IMR-90 (cell line): ENCODE results near the gene CTAGE9. TPM values are rescaled to one million over a fixed set of nuclear protein-coding genes. Genes with fewer than 3 reads are reported as not detected.

Experiments used
- ATAC-seq: fragments of 200-7000 bp; cut with Tn5 transposase; 2 replicates; pipeline ENCODE4 v1.9.1; 2020; ENCODE audit warnings: low read depth, mild to moderate bottlenecking, moderate library complexity
- BruUV-seq: library from RNA; stranded (reverse); fragments of 400-500 nt; replicated peaks from 2 replicates; lab custom pipeline; 2021; lab: Mats Ljungman, UMichigan
- CTCF ChIA-PET: fragments of 300-600 bp; formaldehyde crosslinking; extraction: SDS; loops from one replicate; lab custom pipeline; 2021; ENCODE audit warnings: antibody characterized with exemption; lab: Yijun Ruan, JAX
- POLR2A ChIA-PET: fragments of 300-600 bp; sonication (Branson Sonifier 250); formaldehyde crosslinking; loops from one replicate; lab custom pipeline; 2022; ENCODE audit warnings: antibody characterized with exemption; ENCODE audit not compliant: unreplicated experiment; lab: Charles Lee
- DNase-seq: peaks from one replicate; pipeline ENCODE4 v3.0.0; 2013
- H2AFZ ChIP-seq: replicated peaks from 2 replicates; pipeline ENCODE3; 2013; ENCODE audit warnings: low read length, mild to moderate bottlenecking; ENCODE audit not compliant: poor library complexity
- H2AK5ac ChIP-seq: 2 replicates; pipeline ENCODE4 v1.6.1; 2013; ENCODE audit warnings: low read depth, low read length, inconsistent platforms
- H2AK9ac ChIP-seq: replicated peaks from 2 replicates; pipeline ENCODE3; 2013; ENCODE audit warnings: mild to moderate bottlenecking, low read depth, low read length, moderate library complexity; ENCODE audit not compliant: poor library complexity
- H2BK120ac ChIP-seq: 2 replicates; pipeline ENCODE4 v1.6.1; 2013; ENCODE audit warnings: low read depth, low read length, inconsistent platforms
- H2BK15ac ChIP-seq: 3 replicates; pipeline ENCODE4 v1.6.1; 2013; ENCODE audit warnings: low read depth, low read length, inconsistent platforms
- H2BK20ac ChIP-seq: 2 replicates; pipeline ENCODE4 v1.6.1; 2013; ENCODE audit warnings: low read depth, mild to moderate bottlenecking, inconsistent platforms, low read length, moderate library complexity
- H2BK5ac ChIP-seq: 2 replicates; pipeline ENCODE4 v1.6.1; 2013; ENCODE audit warnings: mild to moderate bottlenecking, low read depth, low read length, inconsistent platforms; ENCODE audit not compliant: poor library complexity, severe bottlenecking
- H3K14ac ChIP-seq: replicated peaks from 2 replicates; pipeline ENCODE4 v1.6.1; 2013; ENCODE audit warnings: low read depth, low read length, inconsistent platforms
- H3K18ac ChIP-seq: 2 replicates; pipeline ENCODE4 v1.6.1; 2013; ENCODE audit warnings: low read depth, low read length, control low read depth
- H3K23ac ChIP-seq: 2 replicates; pipeline ENCODE4 v1.6.1; 2013; ENCODE audit warnings: low read depth, low read length, inconsistent platforms
- H3K27ac ChIP-seq: 2 replicates; pipeline ENCODE4 v1.5.1; 2013; ENCODE audit warnings: mild to moderate bottlenecking, control low read depth, low read length; ENCODE audit not compliant: insufficient read depth
- H3K27me3 ChIP-seq: 2 replicates; pipeline ENCODE4 v1.6.1; 2013; ENCODE audit warnings: low read length; ENCODE audit not compliant: control insufficient read depth, insufficient read depth
- H3K36me3 ChIP-seq: 2 replicates; pipeline ENCODE4 v1.6.1; 2013; ENCODE audit warnings: low read length, mixed read lengths; ENCODE audit not compliant: control insufficient read depth, insufficient read depth
- H3K4ac ChIP-seq: 2 replicates; pipeline ENCODE4 v1.6.1; 2013; ENCODE audit warnings: low read depth, low read length, inconsistent platforms
- H3K4me1 ChIP-seq: 2 replicates; pipeline ENCODE4 v1.6.1; 2013; ENCODE audit warnings: low read length, mixed read lengths; ENCODE audit not compliant: control insufficient read depth, insufficient read depth
- H3K4me2 ChIP-seq: 2 replicates; pipeline ENCODE4 v1.6.1; 2013; ENCODE audit warnings: low read depth, mild to moderate bottlenecking, control low read depth, low read length, moderate library complexity
- H3K4me3 ChIP-seq: 2 replicates; pipeline ENCODE4 v1.5.1; 2013; ENCODE audit warnings: low read depth, mild to moderate bottlenecking, control low read depth, low read length, moderate library complexity; ENCODE audit not compliant: insufficient read depth
- H3K56ac ChIP-seq: 2 replicates; pipeline ENCODE4 v1.6.1; 2013; ENCODE audit warnings: low read length, inconsistent platforms; ENCODE audit not compliant: insufficient read depth; ENCODE audit errors: extremely low read depth
- H3K79me1 ChIP-seq, 2 experiments: 2 replicates each; pipeline ENCODE4 v1.6.1; 2013; ENCODE audit warnings: low read length in 2 of 2, inconsistent platforms in 1 of 2, low read depth in 1 of 2
- H3K9ac ChIP-seq: 2 replicates; pipeline ENCODE4 v1.6.1; 2013; ENCODE audit warnings: low read depth, low read length, control low read depth
- H3K9me1 ChIP-seq: 2 replicates; pipeline ENCODE4 v1.6.1; 2013; ENCODE audit warnings: low read length, inconsistent platforms; ENCODE audit not compliant: insufficient read depth
- H3K9me3 ChIP-seq: 2 replicates; pipeline ENCODE4 v1.6.1; 2013; ENCODE audit warnings: low read length; ENCODE audit not compliant: control insufficient read depth, insufficient read depth
- H4K20me1 ChIP-seq: 2 replicates; pipeline ENCODE4 v1.6.1; 2013; ENCODE audit warnings: low read length, inconsistent platforms; ENCODE audit not compliant: insufficient read depth
- H4K5ac ChIP-seq: 2 replicates; pipeline ENCODE4 v1.6.1; 2013; ENCODE audit warnings: mild to moderate bottlenecking, low read depth, low read length, control low read depth
- H4K8ac ChIP-seq, 2 experiments: 2 replicates each; pipeline ENCODE4 v1.6.1; 2013; ENCODE audit warnings: low read depth in 2 of 2, low read length in 2 of 2, control low read depth in 1 of 2, inconsistent platforms in 1 of 2
- H4K91ac ChIP-seq: 2 replicates; pipeline ENCODE4 v1.6.1; 2013; ENCODE audit warnings: low read depth, low read length, inconsistent platforms; ENCODE audit not compliant: insufficient read depth
- BHLHE40 ChIP-seq: fragments of 150-350 bp; IDR thresholded peaks from 2 replicates; pipeline ENCODE4 v1.6.1; 2016; ENCODE audit warnings: mild to moderate bottlenecking, low read depth, low read length
- CEBPB ChIP-seq: IDR thresholded peaks from 2 replicates; pipeline ENCODE4 v1.6.1; 2012; ENCODE audit warnings: low read depth, low read length, improper control_type of control experiment
- CHD1 ChIP-seq: IDR thresholded peaks from 2 replicates; pipeline ENCODE4 v1.6.1; 2012; ENCODE audit warnings: low read depth, low read length, improper control_type of control experiment
- CTCF ChIP-seq: conservative IDR thresholded peaks from 2 replicates; pipeline ENCODE4 v1.5.1; 2012; ENCODE audit warnings: mild to moderate bottlenecking, low read depth, low read length, improper control_type of control experiment
- FOS ChIP-seq: fragments of 150-350 bp; IDR thresholded peaks from 2 replicates; pipeline ENCODE4 v1.6.1; 2016; ENCODE audit warnings: low read depth, low read length
- MAFK ChIP-seq: IDR thresholded peaks from 2 replicates; pipeline ENCODE4 v1.6.1; 2012; ENCODE audit warnings: low read depth, low read length, improper control_type of control experiment
- MAZ ChIP-seq: IDR thresholded peaks from 2 replicates; pipeline ENCODE4 v1.6.1; 2012; ENCODE audit warnings: low read depth, mild to moderate bottlenecking, low read length, improper control_type of control experiment, moderate library complexity, borderline replicate concordance
- MXI1 ChIP-seq: IDR thresholded peaks from 2 replicates; pipeline ENCODE4 v1.6.1; 2012; ENCODE audit warnings: low read depth, mild to moderate bottlenecking, low read length, moderate library complexity, borderline replicate concordance
- NFE2L2 ChIP-seq: fragments of 150-350 bp; IDR thresholded peaks from 2 replicates; pipeline ENCODE4 v1.6.1; 2016; ENCODE audit warnings: low read depth, mild to moderate bottlenecking, low read length
- POLR2A ChIP-seq: IDR thresholded peaks from 2 replicates; pipeline ENCODE4 v1.6.1; 2012; ENCODE audit warnings: mild to moderate bottlenecking, low read depth, low read length
- RAD21 ChIP-seq: IDR thresholded peaks from 2 replicates; pipeline ENCODE4 v1.6.1; 2012; ENCODE audit warnings: low read length, improper control_type of control experiment
- RCOR1 ChIP-seq: IDR thresholded peaks from 2 replicates; pipeline ENCODE4 v1.6.1; 2012; ENCODE audit warnings: mild to moderate bottlenecking, low read length, improper control_type of control experiment; ENCODE audit not compliant: insufficient replicate concordance
- RFX5 ChIP-seq: IDR thresholded peaks from 2 replicates; pipeline ENCODE4 v1.8.0; 2012; ENCODE audit warnings: low read depth, mild to moderate bottlenecking, low read length, moderate library complexity
- SMC3 ChIP-seq: fragments of 150-350 bp; IDR thresholded peaks from 2 replicates; pipeline ENCODE4 v1.6.1; 2016; ENCODE audit warnings: low read depth, mild to moderate bottlenecking, antibody characterized with exemption, low read length, moderate library complexity
- USF2 ChIP-seq: fragments of 150-350 bp; IDR thresholded peaks from 2 replicates; pipeline ENCODE4 v1.6.1; 2017; ENCODE audit warnings: mild to moderate bottlenecking, antibody characterized with exemption, low read length, low read depth
- WGBS, 2 experiments: methylation state at CpG; one replicate each; pipeline versions ENCODE4 v1.1.5 to v1.1.7; 2013; ENCODE audit warnings: missing lambda C conversion rate in 2 of 2; ENCODE audit not compliant: insufficient read length in 1 of 2; ENCODE audit errors: extremely low coverage in 2 of 2; 5-methylcytosine and 5-hydroxymethylcytosine counted together
- dilution Hi-C: fragments of 300-500 bp; cut with HindIII; formaldehyde crosslinking; loops from one replicate; pipeline ENCODE4 v1.14.3; 2018; ENCODE audit warnings: low sequenced_read_pairs; ENCODE audit not compliant: unreplicated experiment
- in situ Hi-C: fragments of 300-500 bp; cut with MboI; formaldehyde crosslinking; loops from 3 replicates; pipeline ENCODE4 v1.14.3; 2019; ENCODE audit warnings: low sequenced_read_pairs, inconsistent platforms, mixed read lengths
- intact Hi-C: fragments of 100-400 bp; cut with micrococcal nuclease; formaldehyde crosslinking; loops from 2 replicates; pipeline ENCODE4 v1.10.0; 2022
- polyA plus RNA-seq, 3 experiments: library from polyadenylated mRNA; depleted of rRNA; stranded (reverse); fragments of >200 nt; gene quantifications; 2 replicates each; pipeline ENCODE4 v1.2.3, GENCODE V29; 2012; ENCODE audit warnings: low replicate concordance in 1 of 3
- total RNA-seq: library from RNA; depleted of rRNA; stranded (reverse); fragments of >200 nt; gene quantifications from 2 replicates; pipeline ENCODE4 v1.2.3, GENCODE V29; 2012
- TF ChIP-seq, protein P1 (sequence below): fragments of 150-350 bp; IDR thresholded peaks from 2 replicates; pipeline ENCODE4 v1.6.1; 2016; ENCODE audit warnings: low read depth, mild to moderate bottlenecking, low read length, moderate library complexity, borderline replicate concordance

Gene CTAGE9
- total and polyA plus RNA-seq, 2 of the 4 experiments (the other 2 are of a cell fraction), result not detected

DNA sequence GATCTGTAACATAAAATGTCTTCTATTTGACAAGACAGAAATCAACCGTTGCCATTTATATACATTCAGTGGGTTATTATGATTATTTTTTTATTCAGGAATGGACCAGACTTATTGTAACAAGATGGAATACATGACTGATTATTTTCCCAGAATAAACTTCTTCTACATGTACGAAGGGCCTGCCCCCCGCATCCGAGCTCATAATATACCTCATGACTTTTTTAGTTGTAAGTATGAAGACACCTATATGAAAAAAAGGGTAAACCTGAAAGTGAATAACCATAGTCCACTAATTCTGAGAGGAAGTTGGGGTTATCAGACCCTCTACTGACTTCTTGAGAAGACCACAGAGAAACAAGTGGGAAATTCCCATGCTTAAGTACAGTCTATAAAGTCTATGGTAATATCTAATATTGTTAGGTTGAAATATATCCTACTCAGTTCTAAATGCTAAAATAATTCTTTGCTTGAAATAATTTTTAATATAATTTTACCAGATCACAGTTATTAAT, 25.5 kb downstream of the CTAGE9 start:
- no peaks in the 10 kb centered on the region for H4K20me1 ChIP-seq
- no peaks in the 10 kb centered on the region for H3K9me1 ChIP-seq
- no peak overlapping the region for H3K4ac ChIP-seq
- no peak overlapping the region for H4K91ac ChIP-seq
- H3K9ac ChIP-seq, result no peak overlapping the region
- no peak overlapping the region for H2AK5ac ChIP-seq
- no peak overlapping the region for H3K18ac ChIP-seq
- TF ChIP-seq BHLHE40 (no peak), RCOR1 (no peak), CHD1 (no peak), MAFK (no peak), CEBPB (no peak), FOS (no peak), SMC3 (no peak), POLR2A (no peak), CTCF (no peak), RAD21 (no peak), USF2 (no peak), MAZ (no peak), NFE2L2 (no peak), RFX5 (no peak), MXI1 (no peak)
- TF ChIP-seq, protein P1, sequence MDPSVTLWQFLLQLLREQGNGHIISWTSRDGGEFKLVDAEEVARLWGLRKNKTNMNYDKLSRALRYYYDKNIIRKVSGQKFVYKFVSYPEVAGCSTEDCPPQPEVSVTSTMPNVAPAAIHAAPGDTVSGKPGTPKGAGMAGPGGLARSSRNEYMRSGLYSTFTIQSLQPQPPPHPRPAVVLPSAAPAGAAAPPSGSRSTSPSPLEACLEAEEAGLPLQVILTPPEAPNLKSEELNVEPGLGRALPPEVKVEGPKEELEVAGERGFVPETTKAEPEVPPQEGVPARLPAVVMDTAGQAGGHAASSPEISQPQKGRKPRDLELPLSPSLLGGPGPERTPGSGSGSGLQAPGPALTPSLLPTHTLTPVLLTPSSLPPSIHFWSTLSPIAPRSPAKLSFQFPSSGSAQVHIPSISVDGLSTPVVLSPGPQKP, result no peak
- H3K9me3 ChIP-seq, result no peaks in the 10 kb centered on the region
- no TSS peak for BruUV-seq
- no CpG with 5 or more reads among the region's 4 CpGs for WGBS, 2 experiments
- no peak overlapping the region for H3K4me2 ChIP-seq
- no peak overlapping the region for H4K5ac ChIP-seq
- no peak overlapping the region for H2BK20ac ChIP-seq
- ChIA-PET CTCF (interaction anchor here (1.7 kb wide), 1 partner anchor 10 kb away, joined by 4 read pairs; no protein-coding TSS in a partner anchor), POLR2A (no interaction called here)
- H2BK5ac ChIP-seq, result no peak overlapping the region
- H3K27me3 ChIP-seq, result peaks cover 3% of the 10 kb centered on the region
- no peak overlapping the region for H2AK9ac ChIP-seq
- H3K4me3 ChIP-seq, result no peak overlapping the region
- no peak overlapping the region for H3K56ac ChIP-seq
- ATAC-seq, result no peak
- dilution Hi-C loops, result no loop called here
- no peak overlapping the region for H3K23ac ChIP-seq
- no peak for DNase-seq
- intact Hi-C loops, result no loop called here
- H3K79me1 ChIP-seq, result no peaks in the 10 kb centered on the region
- H3K4me1 ChIP-seq, result no peaks in the 10 kb centered on the region
- H3K27ac ChIP-seq, result no peak overlapping the region
- H4K8ac ChIP-seq, result no peak overlapping the region
- H2BK120ac ChIP-seq, result no peak overlapping the region
- in situ Hi-C loops, result loop anchor here (25.0 kb wide), 1 partner anchor 802 kb away; no protein-coding TSS in a partner anchor
- H2BK15ac ChIP-seq, result no peak overlapping the region
- H3K14ac ChIP-seq, result no peak overlapping the region
- no peaks in the 10 kb centered on the region for H3K36me3 ChIP-seq
- no peak overlapping the region for H2AFZ ChIP-seq
